GM21526 (cell line): ENCODE results near the gene SLC4A5.
"Not testable (repeated sequence)": the region's sequence is repeated elsewhere in the genome, so short reads cannot be mapped to it uniquely, and the experiment has no call there.

Experiments
- ATAC-seq: cut with Tn5 transposase; IDR thresholded peaks from one replicate; pipeline ENCODE4 v1.9.1; 2021; ENCODE audit warnings: moderate library complexity; ENCODE audit not compliant: unreplicated experiment, low FRiP score

Gene SLC4A5

GRCh38 chr2:74366036-74366435, 22.8 kb upstream of the SLC4A5 start:
- ATAC-seq = no peak

GRCh38 chr2:74364533-74365505, 21.6 kb upstream of the SLC4A5 start:
- no peak for ATAC-seq

- ATAC-seq = no peak
Observed at GRCh38 chr2:74361327-74361726, 18.1 kb upstream of the SLC4A5 start.

- no peak for ATAC-seq
Observed at GRCh38 chr2:74357627-74358026, 14.4 kb upstream of the SLC4A5 start.

GRCh38 chr2:74349889-74350288, 6.7 kb upstream of the SLC4A5 start:
- no peak for ATAC-seq

- no peak for ATAC-seq
Observed at GRCh38 chr2:74347742-74348141, 4.5 kb upstream of the SLC4A5 start.

GRCh38 chr2:74347303-74347702, 4.1 kb upstream of the SLC4A5 start:
- ATAC-seq = no peak

GRCh38 chr2:74345272-74345943, 2.2 kb upstream of the SLC4A5 start:
- ATAC-seq = no peak

GRCh38 chr2:74336227-74336626, 7.0 kb downstream of the SLC4A5 start:
- ATAC-seq = not testable (repeated sequence)

- no peak for ATAC-seq
Observed at GRCh38 chr2:74334931-74335333, 8.3 kb downstream of the SLC4A5 start.

GRCh38 chr2:74333896-74334586, 9.2 kb downstream of the SLC4A5 start:
- no peak for ATAC-seq

- ATAC-seq = no peak
Observed at GRCh38 chr2:74333175-74333574, 10.0 kb downstream of the SLC4A5 start.

- no peak for ATAC-seq
Observed at GRCh38 chr2:74332550-74333174, 10.6 kb downstream of the SLC4A5 start.

- no peak for ATAC-seq
Observed at GRCh38 chr2:74328573-74328972, 14.6 kb downstream of the SLC4A5 start.

GRCh38 chr2:74328074-74328473, 15.1 kb downstream of the SLC4A5 start:
- no peak for ATAC-seq

- ATAC-seq = no peak
Observed at GRCh38 chr2:74327627-74328026, 15.6 kb downstream of the SLC4A5 start.

- no peak for ATAC-seq
Observed at GRCh38 chr2:74327199-74327598, 16.0 kb downstream of the SLC4A5 start.

GRCh38 chr2:74325815-74326214, 17.4 kb downstream of the SLC4A5 start:
- no peak for ATAC-seq

- ATAC-seq = no peak
Observed at GRCh38 chr2:74321737-74322136, 21.5 kb downstream of the SLC4A5 start.

- ATAC-seq = no peak
Observed at GRCh38 chr2:74317701-74318100, 25.5 kb downstream of the SLC4A5 start.
